Mucosa of descending colon (tissue), 3 donors: Measurements from ENCODE around the gene TFIP11. TPM values are rescaled to one million over a fixed set of nuclear protein-coding genes. Genes with fewer than 3 reads are reported as not detected.

Experiments used
- ATAC-seq: fragments of 200-7000 bp; cut with Tn5 transposase; one replicate; pipeline ENCODE4 v1.9.1; 2020; ENCODE audit warnings: mild to moderate bottlenecking, moderate library complexity
- DNase-seq, 3 donors: peaks; one replicate each; pipeline ENCODE4 v3.0.0-alpha.2; 2020
- H3K36me3 ChIP-seq: fragments of 200-600 bp; one replicate; pipeline ENCODE4 v1.8.0; 2021; ENCODE audit warnings: low read depth, mild to moderate bottlenecking
- H3K4me1 ChIP-seq: fragments of 200-600 bp; one replicate; pipeline ENCODE4 v1.8.0; 2021; ENCODE audit warnings: low read depth, mild to moderate bottlenecking
- H3K4me3 ChIP-seq: fragments of 200-600 bp; one replicate; pipeline ENCODE4 v1.8.0; 2021; ENCODE audit warnings: mild to moderate bottlenecking
- H3K9me3 ChIP-seq: fragments of 200-600 bp; one replicate; pipeline ENCODE4 v1.8.0; 2021; ENCODE audit warnings: mild to moderate bottlenecking
- CTCF ChIP-seq: fragments of 200-600 bp; IDR thresholded peaks from one replicate; pipeline ENCODE4 v1.8.0; 2022; ENCODE audit warnings: antibody characterized with exemption, mild to moderate bottlenecking
- intact Hi-C, 2 donors: fragments of 100-400 bp; cut with DNase I in 1 of 2; cut with micrococcal nuclease in 1 of 2; formaldehyde crosslinking; loops; one replicate each; pipeline versions ENCODE4 v1.11.0 to v1.11.1; 2022; cut with DNase I, micrococcal nuclease
- total RNA-seq, 3 donors: library from RNA; stranded (reverse); fragmentation: NEBNext Ultra II Directional in 2 of 3; extraction: Animal tissue kit (Norgen Biotek cat#: 25700) in 2 of 3; gene quantifications; one replicate each; pipeline versions ENCODE4 v1.2.1 to v1.2.4, GENCODE V29; 2021 to 2023
- donor health status: DM: no; HTN: no; CAD: no; lungs with moderate emphysema.
- donor health status: DM: no; HTN: no; CAD: no.
- donor health status: DM: no; HTN: yes; CAD: no.

The TFIP11 gene
- total RNA-seq, 3 donors from 2014 or later: 26.2 to 39.1 (median 34.6) TPM

- TF ChIP-seq CTCF: no peak
- Histone ChIP-seq H3K4me3 (no peak overlapping the region), H3K4me1 (peaks cover 11% of the 10 kb centered on the region), H3K9me3 (no peaks in the 10 kb centered on the region), H3K36me3 (no peaks in the 10 kb centered on the region)
- no peak for ATAC-seq
- no peak for DNase-seq
- intact Hi-C loops: no loop called here
These were observed 4.2 kb upstream of the TFIP11 start for GRCh38 chr22:26516503-26516902.

GRCh38 chr22:26515931-26516330 lies 3.7 kb upstream of the TFIP11 start:
- no peaks in the 10 kb centered on the region for H3K36me3 ChIP-seq
- no peak for ATAC-seq
- DNase-seq: no peak
- intact Hi-C loops: no loop called here
- no peak for TF ChIP-seq CTCF
- H3K4me3 ChIP-seq: no peak overlapping the region
- no peaks in the 10 kb centered on the region for H3K9me3 ChIP-seq
- H3K4me1 ChIP-seq: peaks cover 14% of the 10 kb centered on the region

GRCh38 chr22:26514419-26515161 lies 2.3 kb upstream of the TFIP11 start:
- no peak for ATAC-seq
- H3K9me3 ChIP-seq: no peaks in the 10 kb centered on the region
- no peak overlapping the region for H3K4me3 ChIP-seq
- DNase-seq: no peak
- TF ChIP-seq CTCF: no peak
- peaks cover 14% of the 10 kb centered on the region for H3K4me1 ChIP-seq
- intact Hi-C loops: no loop called here
- no peaks in the 10 kb centered on the region for H3K36me3 ChIP-seq

GRCh38 chr22:26513838-26514237 lies 1.6 kb upstream of the TFIP11 start:
- Histone ChIP-seq H3K4me1 (peaks cover 14% of the 10 kb centered on the region), H3K4me3 (no peak overlapping the region), H3K36me3 (no peaks in the 10 kb centered on the region), H3K9me3 (no peaks in the 10 kb centered on the region)
- ATAC-seq: no peak
- intact Hi-C loops: no loop called here
- TF ChIP-seq CTCF: no peak
- no peak for DNase-seq

- peaks cover 3% of the 10 kb centered on the region for H3K36me3 ChIP-seq
- DNase-seq (no peak), ATAC-seq (no peak)
- H3K9me3 ChIP-seq: no peaks in the 10 kb centered on the region
- no peak overlapping the region for H3K4me3 ChIP-seq
- H3K4me1 ChIP-seq: peaks cover 12% of the 10 kb centered on the region
- no peak for TF ChIP-seq CTCF
- intact Hi-C loops: no loop called here
These were observed 4.1 kb downstream of the TFIP11 start for GRCh38 chr22:26508148-26508547.

- Histone ChIP-seq H3K36me3 (peaks cover 20% of the 10 kb centered on the region), H3K9me3 (no peaks in the 10 kb centered on the region), H3K4me3 (no peak overlapping the region), H3K4me1 (no peaks in the 10 kb centered on the region)
- intact Hi-C loops: no loop called here
- ATAC-seq (no peak), DNase-seq (no peak)
- TF ChIP-seq CTCF: no peak
These were observed 8.5 kb downstream of the TFIP11 start for GRCh38 chr22:26503758-26504157.
